Measurements from ENCODE around the gene CCDC175. TPM values are rescaled to one million over a fixed set of nuclear protein-coding genes. Genes with fewer than 3 reads are reported as not detected.

Gene CCDC175
- polyA plus RNA-seq, 1 donor = 1.3 TPM

- no peak for DNase-seq
These were observed 93.9 kb downstream of the CCDC175 start for GRCh38 chr14:59482541-59483331.

- no peak for DNase-seq
These were observed 94.6 kb downstream of the CCDC175 start for GRCh38 chr14:59481871-59482540.

GRCh38 chr14:59481407-59481806 is 95.2 kb downstream of the CCDC175 start:
- DNase-seq = no peak

- no peak for DNase-seq
These were observed 96.4 kb downstream of the CCDC175 start for GRCh38 chr14:59480166-59480565.

GRCh38 chr14:59478540-59478939 is 98.1 kb downstream of the CCDC175 start:
- no peak for DNase-seq

- no peak for DNase-seq
These were observed 100.9 kb downstream of the CCDC175 start for GRCh38 chr14:59475709-59476108.

GRCh38 chr14:59474172-59474571 is 102.4 kb downstream of the CCDC175 start:
- no peak for DNase-seq

- DNase-seq = peak; percentile 48
These were observed 111.1 kb downstream of the CCDC175 start, which contains the start of gene GPR135 for GRCh38 chr14:59465316-59466135. TSS of gene GPR135 (minus strand) at chr14:59465380. CDS start at chr14:59465226, 154 bp downstream.

- peak; percentile 59 for DNase-seq
These were observed 111.9 kb downstream of the CCDC175 start for GRCh38 chr14:59464486-59465315.

- no peak for DNase-seq
These were observed 112.7 kb downstream of the CCDC175 start for GRCh38 chr14:59463787-59464485.

GRCh38 chr14:59461891-59462290 is 114.7 kb downstream of the CCDC175 start:
- no peak for DNase-seq

- DNase-seq = no peak
These were observed 116.2 kb downstream of the CCDC175 start for GRCh38 chr14:59460378-59460777.

- no peak for DNase-seq
These were observed 118.1 kb downstream of the CCDC175 start for GRCh38 chr14:59458486-59458885.

GRCh38 chr14:59455411-59455810 is 121.2 kb downstream of the CCDC175 start:
- DNase-seq = no peak

Other genes starting within 250 kb of the CCDC175 start
- gene GPR135, start 111.4 kb downstream of the CCDC175 start, polyA plus RNA-seq (ENCODE audit: insufficient read length) = 7.4 TPM
- 67.4 TPM for gene L3HYPDH, start 92.4 kb downstream of the CCDC175 start, polyA plus RNA-seq (ENCODE audit: insufficient read length)
- gene JKAMP, start 92.3 kb downstream of the CCDC175 start, polyA plus RNA-seq (ENCODE audit: insufficient read length) = 93.2 TPM

Measured in left kidney (tissue), 2 donors.